ENCODE results near the gene EMC9.

Gene EMC9

GRCh38 chr14:24181371-24182077, 40.1 kb upstream of the EMC9 start:
- Histone ChIP-seq H4K12ac (ENCODE audit: low read depth, low read length) (no peak overlapping the region), H4K8ac (ENCODE audit: low read depth, low read length) (no peak overlapping the region), H3K27me3 (ENCODE audit: insufficient read depth, low read length) (no peaks in the 10 kb centered on the region), H3K79me2 (ENCODE audit: control insufficient read depth, insufficient read depth, low read length, poor library complexity) (no peaks in the 10 kb centered on the region), H3K14ac (ENCODE audit: low read length) (no peak overlapping the region), H3K23ac (ENCODE audit: low read length) (no peak overlapping the region), H3K4me1 (ENCODE audit: control insufficient read depth in 1 of 2, insufficient read depth in 2 of 2, low read length in 2 of 2) (no peaks in the 10 kb centered on the region), H3K36me3 (ENCODE audit: control insufficient read depth in 1 of 2, insufficient read depth in 2 of 2, low read length in 2 of 2) (peaks cover 88 to 97% of the 10 kb centered on the region in 2 experiments), H3K4me2 (ENCODE audit: low read length) (no peak overlapping the region), H3K9me3 (ENCODE audit: insufficient read depth, low read depth, low read length) (no peaks in the 10 kb centered on the region), H4K91ac (ENCODE audit: low read depth, low read length) (no peak overlapping the region), H3K4ac (ENCODE audit: low read depth, low read length) (no peak overlapping the region), H3K9ac (ENCODE audit: low read length) (no peak overlapping the region), H3K79me1 (ENCODE audit: low read length) (no peaks in the 10 kb centered on the region), H3K4me3 (ENCODE audit: low read depth, low read length) (no peak overlapping the region), H3K18ac (ENCODE audit: low read length) (no peak overlapping the region), H2BK120ac (ENCODE audit: insufficient read depth, low read length, poor library complexity) (no peak overlapping the region), H2AFZ (ENCODE audit: insufficient read depth, low read length, poor library complexity) (no peak overlapping the region), H2AK5ac (ENCODE audit: low read length) (no peak overlapping the region), H2BK12ac (ENCODE audit: low read length) (no peak overlapping the region), H2BK5ac (ENCODE audit: low read depth, low read length, poor library complexity) (no peak overlapping the region), H3K27ac (ENCODE audit: low read depth, low read length) (no peak overlapping the region)
- DNase-seq: no peak
- WGBS (ENCODE audit: extremely low coverage, insufficient coverage, insufficient read length): no CpG with 5 or more reads among the region's 19 CpGs

GRCh38 chr14:24179961-24180796, 38.8 kb upstream of the EMC9 start:
- no peak overlapping the region for H3K27ac ChIP-seq (ENCODE audit: low read depth, low read length)
- H3K9me3 ChIP-seq (ENCODE audit: insufficient read depth, low read depth, low read length): no peaks in the 10 kb centered on the region
- no peaks in the 10 kb centered on the region for H3K4me1 ChIP-seq (ENCODE audit: control insufficient read depth in 1 of 2, insufficient read depth in 2 of 2, low read length in 2 of 2)
- H3K79me2 ChIP-seq (ENCODE audit: control insufficient read depth, insufficient read depth, low read length, poor library complexity): no peaks in the 10 kb centered on the region
- DNase-seq: no peak
- H2BK5ac ChIP-seq (ENCODE audit: low read depth, low read length, poor library complexity): no peak overlapping the region
- H3K18ac ChIP-seq (ENCODE audit: low read length): no peak overlapping the region
- no peak overlapping the region for H3K4me2 ChIP-seq (ENCODE audit: low read length)
- H4K91ac ChIP-seq (ENCODE audit: low read depth, low read length): no peak overlapping the region
- H3K36me3 ChIP-seq (ENCODE audit: control insufficient read depth in 1 of 2, insufficient read depth in 2 of 2, low read length in 2 of 2): peaks cover 79 to 84% of the 10 kb centered on the region in 2 experiments
- H3K14ac ChIP-seq (ENCODE audit: low read length): no peak overlapping the region
- H4K8ac ChIP-seq (ENCODE audit: low read depth, low read length): no peak overlapping the region
- no peak overlapping the region for H3K23ac ChIP-seq (ENCODE audit: low read length)
- H3K27me3 ChIP-seq (ENCODE audit: insufficient read depth, low read length): no peaks in the 10 kb centered on the region
- H4K12ac ChIP-seq (ENCODE audit: low read depth, low read length): no peak overlapping the region
- no peak overlapping the region for H2BK12ac ChIP-seq (ENCODE audit: low read length)
- H3K4me3 ChIP-seq (ENCODE audit: low read depth, low read length): no peak overlapping the region
- H3K79me1 ChIP-seq (ENCODE audit: low read length): no peaks in the 10 kb centered on the region
- no peak overlapping the region for H3K4ac ChIP-seq (ENCODE audit: low read depth, low read length)
- H2AK5ac ChIP-seq (ENCODE audit: low read length): no peak overlapping the region
- H3K9ac ChIP-seq (ENCODE audit: low read length): no peak overlapping the region
- H2BK120ac ChIP-seq (ENCODE audit: insufficient read depth, low read length, poor library complexity): no peak overlapping the region
- no peak overlapping the region for H2AFZ ChIP-seq (ENCODE audit: insufficient read depth, low read length, poor library complexity)
- no CpG with 5 or more reads among the region's 18 CpGs for WGBS (ENCODE audit: extremely low coverage, insufficient coverage, insufficient read length)

GRCh38 chr14:24179294-24179960, 38.0 kb upstream of the EMC9 start:
- H4K12ac ChIP-seq (ENCODE audit: low read depth, low read length): no peak overlapping the region
- no peak overlapping the region for H3K4me2 ChIP-seq (ENCODE audit: low read length)
- H2BK120ac ChIP-seq (ENCODE audit: insufficient read depth, low read length, poor library complexity): no peak overlapping the region
- H3K9ac ChIP-seq (ENCODE audit: low read length): no peak overlapping the region
- no peak overlapping the region for H3K27ac ChIP-seq (ENCODE audit: low read depth, low read length)
- no peak overlapping the region for H4K91ac ChIP-seq (ENCODE audit: low read depth, low read length)
- H3K9me3 ChIP-seq (ENCODE audit: insufficient read depth, low read depth, low read length): no peaks in the 10 kb centered on the region
- H3K14ac ChIP-seq (ENCODE audit: low read length): no peak overlapping the region
- no peak overlapping the region for H2AK5ac ChIP-seq (ENCODE audit: low read length)
- peaks cover 71 to 77% of the 10 kb centered on the region in 2 experiments for H3K36me3 ChIP-seq (ENCODE audit: control insufficient read depth in 1 of 2, insufficient read depth in 2 of 2, low read length in 2 of 2)
- no peak overlapping the region for H3K23ac ChIP-seq (ENCODE audit: low read length)
- no peaks in the 10 kb centered on the region for H3K79me1 ChIP-seq (ENCODE audit: low read length)
- H2BK5ac ChIP-seq (ENCODE audit: low read depth, low read length, poor library complexity): no peak overlapping the region
- H3K18ac ChIP-seq (ENCODE audit: low read length): no peak overlapping the region
- H3K4me1 ChIP-seq (ENCODE audit: control insufficient read depth in 1 of 2, insufficient read depth in 2 of 2, low read length in 2 of 2): no peaks in the 10 kb centered on the region
- H4K8ac ChIP-seq (ENCODE audit: low read depth, low read length): no peak overlapping the region
- WGBS (ENCODE audit: extremely low coverage, insufficient coverage, insufficient read length): no CpG with 5 or more reads among the region's 14 CpGs
- no peak for DNase-seq
- no peak overlapping the region for H3K4ac ChIP-seq (ENCODE audit: low read depth, low read length)
- H3K79me2 ChIP-seq (ENCODE audit: control insufficient read depth, insufficient read depth, low read length, poor library complexity): no peaks in the 10 kb centered on the region
- no peak overlapping the region for H3K4me3 ChIP-seq (ENCODE audit: low read depth, low read length)
- H2AFZ ChIP-seq (ENCODE audit: insufficient read depth, low read length, poor library complexity): no peak overlapping the region
- no peaks in the 10 kb centered on the region for H3K27me3 ChIP-seq (ENCODE audit: insufficient read depth, low read length)
- H2BK12ac ChIP-seq (ENCODE audit: low read length): no peak overlapping the region

- Histone ChIP-seq H3K27ac (ENCODE audit: low read depth, low read length) (no peak overlapping the region), H3K27me3 (ENCODE audit: insufficient read depth, low read length) (no peaks in the 10 kb centered on the region), H3K4ac (ENCODE audit: low read depth, low read length) (no peak overlapping the region), H2BK5ac (ENCODE audit: low read depth, low read length, poor library complexity) (no peak overlapping the region), H3K14ac (ENCODE audit: low read length) (no peak overlapping the region), H3K36me3 (ENCODE audit: control insufficient read depth in 1 of 2, insufficient read depth in 2 of 2, low read length in 2 of 2) (peaks cover 65 to 70% of the 10 kb centered on the region in 2 experiments), H3K79me2 (ENCODE audit: control insufficient read depth, insufficient read depth, low read length, poor library complexity) (no peaks in the 10 kb centered on the region), H2BK12ac (ENCODE audit: low read length) (no peak overlapping the region), H3K18ac (ENCODE audit: low read length) (no peak overlapping the region), H3K4me2 (ENCODE audit: low read length) (no peak overlapping the region), H3K23ac (ENCODE audit: low read length) (no peak overlapping the region), H3K9ac (ENCODE audit: low read length) (no peak overlapping the region), H2AFZ (ENCODE audit: insufficient read depth, low read length, poor library complexity) (no peak overlapping the region), H2BK120ac (ENCODE audit: insufficient read depth, low read length, poor library complexity) (no peak overlapping the region), H2AK5ac (ENCODE audit: low read length) (no peak overlapping the region), H4K12ac (ENCODE audit: low read depth, low read length) (no peak overlapping the region), H3K4me3 (ENCODE audit: low read depth, low read length) (no peak overlapping the region), H3K4me1 (ENCODE audit: control insufficient read depth in 1 of 2, insufficient read depth in 2 of 2, low read length in 2 of 2) (no peaks in the 10 kb centered on the region), H3K9me3 (ENCODE audit: insufficient read depth, low read depth, low read length) (no peaks in the 10 kb centered on the region), H3K79me1 (ENCODE audit: low read length) (no peaks in the 10 kb centered on the region), H4K91ac (ENCODE audit: low read depth, low read length) (no peak overlapping the region), H4K8ac (ENCODE audit: low read depth, low read length) (no peak overlapping the region)
- DNase-seq: no peak
- WGBS (ENCODE audit: extremely low coverage, insufficient coverage, insufficient read length): no CpG with 5 or more reads among the region's 12 CpGs
Observed at GRCh38 chr14:24178399-24179178, 37.2 kb upstream of the EMC9 start.
